Neural cell (in vitro differentiated cells): ENCODE measurements around the gene NUDT9. TPM values are rescaled to one million over a fixed set of nuclear protein-coding genes. Genes with fewer than 3 reads are reported as not detected.

ENCODE experiments used
- H2AFZ ChIP-seq: fragments of 200-600, 300-800 bp; sonication (generic), shearing (Covaris generic); 2 replicates; pipeline ENCODE4 v1.6.0; 2014; ENCODE audit warnings: low read depth, mild to moderate bottlenecking, antibody characterized with exemption, low read length, moderate library complexity
- H3F3A ChIP-seq: fragments of 200-600 bp; shearing (Covaris generic); 2 replicates; pipeline ENCODE4 v1.6.1; 2016; ENCODE audit warnings: mild to moderate bottlenecking, moderate library complexity, mixed read lengths, antibody characterized with exemption, low read length; ENCODE audit not compliant: insufficient read depth, poor library complexity, severe bottlenecking
- H3K27ac ChIP-seq: fragments of 200-600, 300-800 bp; sonication (generic), shearing (Covaris generic); 2 replicates; pipeline ENCODE4 v1.5.1; 2014; ENCODE audit warnings: mild to moderate bottlenecking, low read length, moderate library complexity
- H3K27me3 ChIP-seq: fragments of 300-800, 200-600 bp; sonication (generic), shearing (Covaris generic); 2 replicates; pipeline ENCODE4 v1.6.0; 2014; ENCODE audit warnings: mild to moderate bottlenecking, low read depth, low read length, moderate library complexity; ENCODE audit not compliant: insufficient read depth
- H3K36me3 ChIP-seq: fragments of 300-800, 200-600 bp; sonication (generic), shearing (Covaris generic); 2 replicates; pipeline ENCODE4 v1.5.1; 2014; ENCODE audit warnings: mild to moderate bottlenecking, antibody characterized with exemption, low read length, moderate library complexity; ENCODE audit not compliant: insufficient read depth
- H3K4me2 ChIP-seq: fragments of 300-800, 200-600 bp; sonication (generic), shearing (Covaris generic); 2 replicates; pipeline ENCODE4 v1.6.0; 2014; ENCODE audit warnings: mild to moderate bottlenecking, low read length
- H3K4me3 ChIP-seq: fragments of 300-800, 200-600 bp; sonication (generic), shearing (Covaris generic); 2 replicates; pipeline ENCODE4 v1.5.1; 2014; ENCODE audit warnings: mild to moderate bottlenecking, low read length, moderate library complexity
- H3K79me2 ChIP-seq: fragments of 200-600 bp; shearing (Covaris generic); replicated peaks from 2 replicates; pipeline ENCODE4 v1.6.0; 2014; ENCODE audit warnings: mild to moderate bottlenecking, low read length, moderate library complexity; ENCODE audit not compliant: insufficient read depth
- H3K9ac ChIP-seq: fragments of 300-800, 200-600 bp; sonication (generic), shearing (Covaris generic); 2 replicates; pipeline ENCODE4 v1.6.1; 2016; ENCODE audit warnings: mild to moderate bottlenecking, low read length, mixed read lengths
- H3K9me2 ChIP-seq: fragments of 200-600 bp; shearing (Covaris generic); 2 replicates; pipeline ENCODE4 v1.6.1; 2016; ENCODE audit warnings: mild to moderate bottlenecking, low read length, mixed read lengths; ENCODE audit not compliant: insufficient read depth
- H3K9me3 ChIP-seq: fragments of 200-600, 300-800 bp; sonication (generic), shearing (Covaris generic); 2 replicates; pipeline ENCODE4 v1.6.1; 2016; ENCODE audit warnings: mild to moderate bottlenecking, mixed run types, low read length, moderate library complexity, mixed read lengths
- H4K20me1 ChIP-seq: fragments of 200-600 bp; shearing (Covaris generic); 2 replicates; pipeline ENCODE4 v1.6.1; 2016; ENCODE audit warnings: mild to moderate bottlenecking, mixed run types; ENCODE audit not compliant: insufficient read depth
- EP300 ChIP-seq: fragments of 450-650 bp; conservative IDR thresholded peaks from 2 replicates; pipeline ENCODE4 v1.6.1; 2014; ENCODE audit warnings: antibody characterized with exemption, mild to moderate bottlenecking, moderate library complexity; ENCODE audit not compliant: poor library complexity, severe bottlenecking
- EZH2 ChIP-seq: fragments of 200-600, 300-800 bp; shearing (Covaris generic), sonication (generic); IDR thresholded peaks from 2 replicates; pipeline ENCODE4 v1.6.1; 2014; ENCODE audit warnings: antibody characterized with exemption, low read length, borderline replicate concordance, mild to moderate bottlenecking; ENCODE audit not compliant: insufficient read depth, poor library complexity, severe bottlenecking
- MXI1 ChIP-seq: fragments of 450-650 bp; conservative IDR thresholded peaks from 2 replicates; pipeline ENCODE4 v1.6.1; 2014; ENCODE audit warnings: antibody characterized with exemption, mild to moderate bottlenecking; ENCODE audit not compliant: poor library complexity, severe bottlenecking
- POLR2AphosphoS5 ChIP-seq: IDR thresholded peaks from 2 replicates; pipeline ENCODE4 v1.6.1; 2012
- RAD21 ChIP-seq: fragments of 450-650 bp; conservative IDR thresholded peaks from 2 replicates; pipeline ENCODE4 v1.6.1; 2014; ENCODE audit warnings: antibody characterized with exemption, mild to moderate bottlenecking, moderate library complexity
- SMC3 ChIP-seq: fragments of 450-650 bp; conservative IDR thresholded peaks from 2 replicates; pipeline ENCODE4 v1.6.1; 2014; ENCODE audit warnings: antibody characterized with exemption, mild to moderate bottlenecking, moderate library complexity; ENCODE audit not compliant: poor library complexity
- TAF1 ChIP-seq: IDR thresholded peaks from 2 replicates; pipeline ENCODE4 v1.6.1; 2012; ENCODE audit warnings: low read depth
- polyA plus RNA-seq: library from polyadenylated mRNA; depleted of rRNA; stranded (reverse); fragments of >200 nt; gene quantifications from 2 replicates; pipeline ENCODE4 v1.2.3, GENCODE V29; 2014
- TF ChIP-seq, protein P1 (sequence below): fragments of 450-650 bp; IDR thresholded peaks from 2 replicates; pipeline ENCODE4 v1.5.1; 2014; ENCODE audit warnings: antibody characterized with exemption, mild to moderate bottlenecking, moderate library complexity; ENCODE audit not compliant: poor library complexity, severe bottlenecking
- TF ChIP-seq, protein P2 (sequence below): IDR thresholded peaks from 2 replicates; pipeline ENCODE4 v1.6.1; 2012; ENCODE audit warnings: borderline replicate concordance

NUDT9 gene
- polyA plus RNA-seq, 1 donor from 2014 or later: 25.5 TPM

DNA sequence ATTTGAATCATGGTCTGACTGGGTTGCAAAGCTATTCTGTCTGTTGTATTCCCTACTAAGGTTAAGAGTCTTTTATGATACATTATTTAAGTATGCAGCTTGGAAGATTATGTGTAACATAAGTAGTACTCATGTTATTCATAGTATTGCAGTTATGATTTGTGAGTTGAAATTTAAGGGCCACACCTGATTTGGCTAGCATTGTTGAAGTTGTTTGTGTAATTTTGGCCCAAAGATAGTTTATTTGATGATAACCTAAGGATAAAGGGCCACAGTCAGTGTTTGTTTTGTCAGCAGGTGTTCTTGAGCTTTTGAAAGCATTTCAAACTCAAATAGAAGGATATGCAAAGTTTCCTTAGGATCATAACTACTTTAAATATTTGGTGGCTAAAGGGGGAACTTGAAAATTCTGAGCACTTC lies 38.9 kb downstream of the NUDT9 start:
- H3K9me2 ChIP-seq: no peaks in the 10 kb centered on the region
- no peak overlapping the region for H3K4me3 ChIP-seq
- no peaks in the 10 kb centered on the region for H4K20me1 ChIP-seq
- no peak overlapping the region for H3K27ac ChIP-seq
- no peaks in the 10 kb centered on the region for H3K27me3 ChIP-seq
- H3K79me2 ChIP-seq: no peaks in the 10 kb centered on the region
- no peaks in the 10 kb centered on the region for H3F3A ChIP-seq
- H3K4me2 ChIP-seq: no peak overlapping the region
- H2AFZ ChIP-seq: no peak overlapping the region
- TF ChIP-seq RAD21: no peak
- TF ChIP-seq EZH2: no peak
- TF ChIP-seq, protein P1, sequence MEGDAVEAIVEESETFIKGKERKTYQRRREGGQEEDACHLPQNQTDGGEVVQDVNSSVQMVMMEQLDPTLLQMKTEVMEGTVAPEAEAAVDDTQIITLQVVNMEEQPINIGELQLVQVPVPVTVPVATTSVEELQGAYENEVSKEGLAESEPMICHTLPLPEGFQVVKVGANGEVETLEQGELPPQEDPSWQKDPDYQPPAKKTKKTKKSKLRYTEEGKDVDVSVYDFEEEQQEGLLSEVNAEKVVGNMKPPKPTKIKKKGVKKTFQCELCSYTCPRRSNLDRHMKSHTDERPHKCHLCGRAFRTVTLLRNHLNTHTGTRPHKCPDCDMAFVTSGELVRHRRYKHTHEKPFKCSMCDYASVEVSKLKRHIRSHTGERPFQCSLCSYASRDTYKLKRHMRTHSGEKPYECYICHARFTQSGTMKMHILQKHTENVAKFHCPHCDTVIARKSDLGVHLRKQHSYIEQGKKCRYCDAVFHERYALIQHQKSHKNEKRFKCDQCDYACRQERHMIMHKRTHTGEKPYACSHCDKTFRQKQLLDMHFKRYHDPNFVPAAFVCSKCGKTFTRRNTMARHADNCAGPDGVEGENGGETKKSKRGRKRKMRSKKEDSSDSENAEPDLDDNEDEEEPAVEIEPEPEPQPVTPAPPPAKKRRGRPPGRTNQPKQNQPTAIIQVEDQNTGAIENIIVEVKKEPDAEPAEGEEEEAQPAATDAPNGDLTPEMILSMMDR: no peak
- TF ChIP-seq MXI1: no peak
- no peak for TF ChIP-seq EP300
- no peak for TF ChIP-seq TAF1
- no peak for TF ChIP-seq POLR2AphosphoS5
- TF ChIP-seq SMC3: no peak
- TF ChIP-seq, protein P2, sequence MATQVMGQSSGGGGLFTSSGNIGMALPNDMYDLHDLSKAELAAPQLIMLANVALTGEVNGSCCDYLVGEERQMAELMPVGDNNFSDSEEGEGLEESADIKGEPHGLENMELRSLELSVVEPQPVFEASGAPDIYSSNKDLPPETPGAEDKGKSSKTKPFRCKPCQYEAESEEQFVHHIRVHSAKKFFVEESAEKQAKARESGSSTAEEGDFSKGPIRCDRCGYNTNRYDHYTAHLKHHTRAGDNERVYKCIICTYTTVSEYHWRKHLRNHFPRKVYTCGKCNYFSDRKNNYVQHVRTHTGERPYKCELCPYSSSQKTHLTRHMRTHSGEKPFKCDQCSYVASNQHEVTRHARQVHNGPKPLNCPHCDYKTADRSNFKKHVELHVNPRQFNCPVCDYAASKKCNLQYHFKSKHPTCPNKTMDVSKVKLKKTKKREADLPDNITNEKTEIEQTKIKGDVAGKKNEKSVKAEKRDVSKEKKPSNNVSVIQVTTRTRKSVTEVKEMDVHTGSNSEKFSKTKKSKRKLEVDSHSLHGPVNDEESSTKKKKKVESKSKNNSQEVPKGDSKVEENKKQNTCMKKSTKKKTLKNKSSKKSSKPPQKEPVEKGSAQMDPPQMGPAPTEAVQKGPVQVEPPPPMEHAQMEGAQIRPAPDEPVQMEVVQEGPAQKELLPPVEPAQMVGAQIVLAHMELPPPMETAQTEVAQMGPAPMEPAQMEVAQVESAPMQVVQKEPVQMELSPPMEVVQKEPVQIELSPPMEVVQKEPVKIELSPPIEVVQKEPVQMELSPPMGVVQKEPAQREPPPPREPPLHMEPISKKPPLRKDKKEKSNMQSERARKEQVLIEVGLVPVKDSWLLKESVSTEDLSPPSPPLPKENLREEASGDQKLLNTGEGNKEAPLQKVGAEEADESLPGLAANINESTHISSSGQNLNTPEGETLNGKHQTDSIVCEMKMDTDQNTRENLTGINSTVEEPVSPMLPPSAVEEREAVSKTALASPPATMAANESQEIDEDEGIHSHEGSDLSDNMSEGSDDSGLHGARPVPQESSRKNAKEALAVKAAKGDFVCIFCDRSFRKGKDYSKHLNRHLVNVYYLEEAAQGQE: no peak
- no peaks in the 10 kb centered on the region for H3K36me3 ChIP-seq
- H3K9ac ChIP-seq: no peak overlapping the region
- no peaks in the 10 kb centered on the region for H3K9me3 ChIP-seq

GRCh38 chr4:87462102-87462501 lies 39.7 kb downstream of the NUDT9 start:
- H3F3A ChIP-seq: no peaks in the 10 kb centered on the region
- no peaks in the 10 kb centered on the region for H3K36me3 ChIP-seq
- H3K9ac ChIP-seq: no peak overlapping the region
- H4K20me1 ChIP-seq: no peaks in the 10 kb centered on the region
- no peaks in the 10 kb centered on the region for H3K27me3 ChIP-seq
- H2AFZ ChIP-seq: no peak overlapping the region
- H3K9me2 ChIP-seq: no peaks in the 10 kb centered on the region
- no peaks in the 10 kb centered on the region for H3K9me3 ChIP-seq
- H3K4me2 ChIP-seq: no peak overlapping the region
- no peak overlapping the region for H3K4me3 ChIP-seq
- H3K27ac ChIP-seq: no peak overlapping the region
- H3K79me2 ChIP-seq: no peaks in the 10 kb centered on the region
- TF ChIP-seq, protein P2: no peak
- TF ChIP-seq RAD21: no peak
- no peak for TF ChIP-seq SMC3
- TF ChIP-seq EP300: no peak
- TF ChIP-seq MXI1: no peak
- TF ChIP-seq EZH2: no peak
- no peak for TF ChIP-seq POLR2AphosphoS5
- no peak for TF ChIP-seq TAF1
- TF ChIP-seq, protein P1: no peak
